Smooth muscle cell (in vitro differentiated cells): ENCODE measurements around the gene EPHA8. TPM values are rescaled to one million over a fixed set of nuclear protein-coding genes. Genes with fewer than 3 reads are reported as not detected.

ENCODE experiments used
- DNase-seq: peaks from one replicate; lab custom pipeline; 2025; ENCODE audit not compliant: unreplicated experiment; lab: John Stamatoyannopoulos, UW
- H2AFZ ChIP-seq: fragments of 200-600 bp; sonication (generic); 2 replicates; pipeline ENCODE4 v1.6.0; 2016; ENCODE audit warnings: antibody characterized with exemption, low read depth, mild to moderate bottlenecking
- H3F3A ChIP-seq: fragments of 200-600 bp; sonication (generic); 2 replicates; pipeline ENCODE4 v1.6.0; 2017; ENCODE audit warnings: antibody characterized with exemption, low read depth
- H3K27ac ChIP-seq: fragments of 200-600 bp; sonication (generic); 2 replicates; pipeline ENCODE4 v1.5.1; 2016; ENCODE audit warnings: low read depth, mild to moderate bottlenecking
- H3K27me3 ChIP-seq: fragments of 200-600 bp; sonication (generic); 2 replicates; pipeline ENCODE4 v1.6.1; 2016; ENCODE audit warnings: low read depth, mild to moderate bottlenecking
- H3K36me3 ChIP-seq: fragments of 200-600 bp; sonication (generic); 2 replicates; pipeline ENCODE4 v1.5.1; 2016; ENCODE audit warnings: low read depth
- H3K4me1 ChIP-seq: fragments of 200-600 bp; sonication (generic); 2 replicates; pipeline ENCODE4 v1.5.1; 2016; ENCODE audit warnings: low read depth
- H3K4me2 ChIP-seq: fragments of 200-600 bp; sonication (generic); 2 replicates; pipeline ENCODE4 v1.6.0; 2016; ENCODE audit warnings: mild to moderate bottlenecking
- H3K4me3 ChIP-seq: fragments of 200-600 bp; sonication (generic); 2 replicates; pipeline ENCODE4 v1.5.1; 2016; ENCODE audit warnings: mild to moderate bottlenecking
- H3K79me2 ChIP-seq: fragments of 200-600 bp; sonication (generic); 2 replicates; pipeline ENCODE4 v1.6.0; 2016; ENCODE audit warnings: low read depth, mild to moderate bottlenecking
- H3K9ac ChIP-seq: fragments of 200-600 bp; sonication (generic); 2 replicates; pipeline ENCODE4 v1.6.0; 2016; ENCODE audit warnings: low read depth
- H3K9me3 ChIP-seq: fragments of 200-600 bp; sonication (generic); replicated peaks from 2 replicates; pipeline ENCODE4 v1.5.1; 2016; ENCODE audit warnings: low read depth
- H4K20me1 ChIP-seq: fragments of 200-600 bp; sonication (generic); 2 replicates; pipeline ENCODE4 v1.6.0; 2016; ENCODE audit warnings: low read depth
- CTCF ChIP-seq: fragments of 200-600 bp; sonication (generic); IDR thresholded peaks from 2 replicates; pipeline ENCODE4 v1.5.1; 2017; ENCODE audit warnings: borderline replicate concordance, mild to moderate bottlenecking, antibody characterized with exemption; ENCODE audit not compliant: insufficient read depth, poor library complexity, severe bottlenecking
- WGBS: methylation state at CpG from one replicate; pipeline ENCODE4 v1.1.7; 2016; ENCODE audit warnings: low lambda C conversion rate; 5-methylcytosine and 5-hydroxymethylcytosine counted together
- polyA plus RNA-seq: library from polyadenylated mRNA; unstranded; fragments of >200 nt; fragmentation: Nextera tagmentation; extraction: Ambion mirVana; gene quantifications from 2 replicates; pipeline ENCODE4 v1.2.1, GENCODE V29; 2016
- total RNA-seq: library from RNA; depleted of rRNA; stranded (reverse); fragments of >200 nt; gene quantifications from 2 replicates; pipeline ENCODE4 v1.2.3, GENCODE V29; 2014

The EPHA8 gene
- total and polyA plus RNA-seq, 2 experiments from 2014 or later: not detected

GRCh38 chr1:22578732-22579361, 15.6 kb downstream of the EPHA8 start:
- no peak overlapping the region for H2AFZ ChIP-seq
- no peaks in the 10 kb centered on the region for H3K9me3 ChIP-seq
- H3K27me3 ChIP-seq: peaks cover 13% of the 10 kb centered on the region
- H3K27ac ChIP-seq: no peak overlapping the region
- H4K20me1 ChIP-seq: no peaks in the 10 kb centered on the region
- no peak for DNase-seq
- H3K4me3 ChIP-seq: no peak overlapping the region
- TF ChIP-seq CTCF: no peak
- no peak overlapping the region for H3K9ac ChIP-seq
- H3K79me2 ChIP-seq: no peaks in the 10 kb centered on the region
- H3K4me2 ChIP-seq: no peak overlapping the region
- H3F3A ChIP-seq: peaks cover 10% of the 10 kb centered on the region
- no peaks in the 10 kb centered on the region for H3K36me3 ChIP-seq
- 82% methylated on average over 12 of the region's 12 CpGs for WGBS
- H3K4me1 ChIP-seq: no peaks in the 10 kb centered on the region

- Histone ChIP-seq H2AFZ (no peak overlapping the region), H3K27me3 (peaks cover 6% of the 10 kb centered on the region), H3K9ac (no peak overlapping the region), H3K4me1 (no peaks in the 10 kb centered on the region), H3K27ac (no peak overlapping the region), H4K20me1 (no peaks in the 10 kb centered on the region), H3K4me2 (no peak overlapping the region), H3K79me2 (no peaks in the 10 kb centered on the region), H3K4me3 (no peak overlapping the region), H3K9me3 (no peaks in the 10 kb centered on the region), H3K36me3 (no peaks in the 10 kb centered on the region), H3F3A (peaks cover 10% of the 10 kb centered on the region)
- no peak for TF ChIP-seq CTCF
- no peak for DNase-seq
- 88% methylated on average over 7 of the region's 7 CpGs for WGBS
Measured at GRCh38 chr1:22579541-22580155, 16.4 kb downstream of the EPHA8 start.

GRCh38 chr1:22582661-22583635, 19.7 kb downstream of the EPHA8 start:
- no peak overlapping the region for H3K4me2 ChIP-seq
- no peaks in the 10 kb centered on the region for H3K27me3 ChIP-seq
- no peak overlapping the region for H3K27ac ChIP-seq
- no peak for DNase-seq
- no peaks in the 10 kb centered on the region for H4K20me1 ChIP-seq
- no peak overlapping the region for H3K4me3 ChIP-seq
- no peak for TF ChIP-seq CTCF
- no peaks in the 10 kb centered on the region for H3K4me1 ChIP-seq
- no peak overlapping the region for H3K9ac ChIP-seq
- H2AFZ ChIP-seq: no peak overlapping the region
- H3K79me2 ChIP-seq: no peaks in the 10 kb centered on the region
- peaks cover 8% of the 10 kb centered on the region for H3F3A ChIP-seq
- WGBS: 96% methylated on average over 29 of the region's 29 CpGs
- H3K36me3 ChIP-seq: no peaks in the 10 kb centered on the region
- H3K9me3 ChIP-seq: no peaks in the 10 kb centered on the region
